RWPE1 (cell line): ENCODE data around the gene SLC28A1.

ENCODE experiments used
- CTCF ChIA-PET: fragments of 350-600 bp; sonication (Branson Sonifier 250); formaldehyde crosslinking; extraction: SDS; loops from one replicate; lab custom pipeline; 2021; lab: Yijun Ruan, JAX
- POLR2A ChIA-PET: fragments of 400-600 bp; formaldehyde crosslinking; extraction: SDS; loops from one replicate; lab custom pipeline; 2020; ENCODE audit warnings: antibody characterized with exemption; ENCODE audit not compliant: low non-redundant PET; lab: Yijun Ruan, JAX
- DNase-seq: peaks from one replicate; pipeline ENCODE4 v3.0.0; 2012; ENCODE audit warnings: low spot score
- H3K27ac ChIP-seq: fragments of 450-650 bp; 2 replicates; pipeline ENCODE4 v1.5.1; 2017
- CTCF ChIP-seq: fragments of 450-650 bp; conservative IDR thresholded peaks from 2 replicates; pipeline ENCODE4 v1.5.1; 2017; ENCODE audit warnings: low read depth, mild to moderate bottlenecking

The SLC28A1 gene

DNA sequence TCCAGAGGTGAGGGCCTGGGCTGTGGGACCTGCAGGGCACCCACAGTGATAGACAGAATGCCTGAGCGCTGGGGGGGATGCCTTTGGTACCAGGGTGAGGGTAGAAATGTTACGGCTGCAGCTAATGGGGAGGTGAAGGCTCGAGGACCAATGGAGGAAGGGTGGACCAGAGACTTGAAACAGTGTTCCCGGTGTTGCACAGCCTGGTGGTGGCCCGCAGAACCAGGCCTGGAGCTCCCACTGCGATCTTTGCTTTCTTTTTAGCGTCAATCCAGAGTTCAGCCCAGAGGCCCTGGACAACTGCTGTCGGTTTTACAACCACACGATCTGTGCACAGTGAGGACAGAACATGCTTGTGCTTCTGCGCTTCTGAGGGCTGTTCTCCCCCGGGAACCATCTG is 60.4 kb downstream of the SLC28A1 start:
- CTCF ChIA-PET: no interaction called here
- POLR2A ChIA-PET: no interaction called here
- H3K27ac ChIP-seq: no peak overlapping the region
- no peak for TF ChIP-seq CTCF
- no peak for DNase-seq

DNA sequence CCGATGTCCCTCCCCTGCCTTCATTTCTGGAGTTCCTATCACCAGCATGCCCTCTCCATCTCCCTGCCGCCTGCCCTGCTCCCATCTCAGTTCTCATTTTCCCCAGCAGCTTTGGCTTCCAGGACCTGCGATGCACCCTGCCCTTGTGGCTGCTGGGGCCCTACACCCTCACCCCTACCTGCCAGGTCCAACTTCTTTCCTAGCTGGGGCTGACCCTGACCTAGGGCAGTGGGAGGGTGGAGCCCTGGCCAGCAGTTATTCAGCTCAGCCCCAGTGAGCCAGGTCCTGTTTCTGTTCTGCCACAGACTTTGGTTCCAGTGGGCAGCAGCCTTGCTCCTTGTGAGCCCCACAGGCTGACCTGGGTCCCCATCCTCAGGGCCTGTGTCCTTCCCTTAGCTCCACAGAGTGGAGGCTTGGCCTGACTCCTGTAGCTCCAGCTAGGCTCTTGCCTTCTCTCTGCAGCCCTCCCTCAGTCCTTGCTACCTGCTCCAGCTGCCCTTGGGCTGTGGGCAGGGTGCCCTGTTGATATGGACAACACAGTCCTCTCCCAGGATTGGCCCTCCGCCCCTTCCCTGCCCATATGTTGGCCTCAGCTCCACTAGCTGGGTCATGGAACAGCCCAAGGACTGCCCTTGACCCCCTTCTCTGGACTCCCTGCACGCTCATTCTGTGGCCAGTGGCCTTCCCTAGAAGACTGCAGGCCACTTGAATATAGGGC is 62.5 kb downstream of the SLC28A1 start:
- POLR2A ChIA-PET: no interaction called here
- CTCF ChIA-PET: no interaction called here
- H3K27ac ChIP-seq: no peak overlapping the region
- DNase-seq: no peak
- no peak for TF ChIP-seq CTCF

DNA sequence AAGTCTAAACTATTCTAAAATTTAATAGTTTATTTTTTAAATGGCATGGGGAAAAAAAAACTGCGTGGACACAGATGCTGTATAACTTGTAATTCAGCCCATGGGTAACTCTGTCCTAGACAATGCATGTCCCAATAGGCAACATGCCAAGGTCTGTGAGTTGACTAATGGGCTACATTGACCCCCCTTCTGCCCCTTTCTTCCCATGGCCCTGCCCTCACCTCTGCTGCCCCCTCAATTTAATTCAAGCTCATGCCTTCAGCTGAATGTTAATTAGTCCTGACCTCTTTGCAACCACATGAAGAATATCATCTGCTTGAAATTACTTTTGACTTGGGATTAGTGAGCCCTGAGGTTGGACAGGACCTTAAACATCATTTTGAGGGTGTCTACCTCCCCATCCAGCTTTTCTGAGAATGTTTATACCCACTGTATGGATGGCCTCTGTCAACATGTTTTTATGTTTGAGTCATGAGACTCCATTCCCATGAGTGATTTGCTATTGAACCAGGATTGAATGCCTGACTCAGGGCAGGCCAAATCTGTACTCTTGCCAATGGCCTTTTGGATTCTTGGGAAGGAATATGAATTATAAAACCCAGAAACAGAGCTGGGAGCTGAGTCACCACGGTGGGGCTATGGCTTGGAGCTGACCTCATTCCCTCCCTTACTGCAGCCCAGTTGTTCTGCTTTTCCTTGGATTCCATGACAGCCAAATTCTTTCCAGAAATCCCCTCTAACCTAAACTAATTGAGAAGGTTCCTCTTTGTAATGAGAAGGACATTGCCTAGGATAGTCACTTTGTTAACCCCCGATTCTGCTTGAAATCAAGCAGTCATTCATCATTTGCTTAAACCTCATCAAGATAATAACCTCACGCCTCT is 63.7 kb downstream of the SLC28A1 start:
- CTCF ChIA-PET: interaction anchor here (0.9 kb wide), 1 partner anchor 33 kb away, joined by 3 read pairs; no protein-coding TSS in a partner anchor
- no peak overlapping the region for H3K27ac ChIP-seq
- TF ChIP-seq CTCF: no peak
- POLR2A ChIA-PET: no interaction called here
- peak; percentile 33 for DNase-seq

- ChIA-PET POLR2A (no interaction called here), CTCF (interaction anchor here (0.7 to 0.9 kb wide), 2 partner anchors 34 to 85 kb away, joined by 3 read pairs; no protein-coding TSS in a partner anchor)
- TF ChIP-seq CTCF: no peak
- no peak for DNase-seq
- no peak overlapping the region for H3K27ac ChIP-seq
Measured at GRCh38 chr15:84949043-84949442, 64.6 kb downstream of the SLC28A1 start.

DNA sequence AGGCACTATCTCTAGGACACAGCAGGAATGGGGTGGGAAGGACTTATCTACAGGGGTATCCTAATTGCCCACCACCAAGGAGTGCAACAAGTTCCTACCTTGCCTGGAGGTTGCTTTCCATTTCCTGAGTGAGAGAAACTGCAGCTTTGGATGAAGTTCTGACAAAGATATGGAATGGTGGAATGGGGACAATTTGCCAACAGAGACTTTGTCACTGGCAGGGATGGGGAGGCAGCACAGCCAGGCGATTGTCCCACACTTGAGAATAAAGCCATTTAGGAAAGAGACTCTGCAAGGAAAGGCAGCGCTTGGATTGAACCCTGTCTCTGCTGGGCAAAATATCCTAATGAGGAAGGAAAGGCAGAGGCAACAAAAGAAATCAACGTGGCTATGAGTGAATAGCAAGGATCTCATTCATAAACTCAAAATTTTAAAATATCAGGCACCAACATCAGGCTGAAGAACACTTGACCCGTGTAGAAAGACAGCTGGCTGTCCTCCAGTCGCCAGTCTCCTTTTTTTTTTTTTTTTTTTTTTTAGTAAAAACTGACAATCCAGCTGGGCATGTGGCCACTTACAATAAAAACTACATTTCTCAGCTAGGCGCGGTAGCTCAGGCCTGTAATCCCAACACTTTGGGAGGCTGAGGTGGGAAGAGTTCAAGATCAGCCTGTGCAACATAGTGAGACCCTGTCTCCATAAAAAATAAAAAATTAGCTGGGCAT is 65.5 kb downstream of the SLC28A1 start:
- ChIA-PET POLR2A (no interaction called here), CTCF (interaction anchor here (0.6 to 0.7 kb wide), 2 partner anchors 68 to 364 kb away, joined by 3 read pairs; no protein-coding TSS in a partner anchor)
- TF ChIP-seq CTCF: no peak
- H3K27ac ChIP-seq: no peak overlapping the region
- no peak for DNase-seq
